HepG2 (cell line): ENCODE measurements around the gene AFF1. TPM values are rescaled to one million over a fixed set of nuclear protein-coding genes. Genes with fewer than 3 reads are reported as not detected.

Source experiments
- ATAC-seq: fragments of 200-7000 bp; cut with Tn5 transposase; 3 replicates; pipeline ENCODE4 v1.9.1; 2020; ENCODE audit warnings: mild to moderate bottlenecking, moderate library complexity
- BruUV-seq: library from RNA; stranded (reverse); fragments of 400-500 nt; replicated peaks from 2 replicates; lab custom pipeline; 2021; lab: Mats Ljungman, UMichigan
- CTCF ChIA-PET: fragments of 300-600 bp; formaldehyde crosslinking; extraction: SDS; loops from one replicate; lab custom pipeline; 2021; ENCODE audit warnings: low total read pairs, inconsistent platforms, low intra/inter-chr PET ratio; lab: Yijun Ruan, JAX
- POLR2A ChIA-PET: fragments of 350-600 bp; sonication (Branson Sonifier 250); formaldehyde crosslinking; loops from one replicate; lab custom pipeline; 2020; ENCODE audit warnings: antibody characterized with exemption, inconsistent platforms; lab: Yijun Ruan, JAX
- DNase-seq: peaks from one replicate; pipeline ENCODE4 v3.0.0-alpha.2; 2015; ENCODE audit warnings: low spot score
- FAIRE-seq: peaks from 3 replicates; lab custom pipeline; 2011; peaks lifted over from hg19 to GRCh38; lab: Jason Lieb, UNC
- H2AFZ ChIP-seq: one replicate; pipeline ENCODE4 v1.6.1; 2011; ENCODE audit warnings: low read length, inconsistent platforms
- H3K27ac ChIP-seq: fragments of 300-600 bp; 3 replicates; pipeline ENCODE4 v1.8.0; 2011; ENCODE audit warnings: mixed run types, mild to moderate bottlenecking, mixed read lengths, low read length, inconsistent platforms; ENCODE audit not compliant: insufficient read depth; ENCODE audit errors: extremely low read length
- H3K27me3 ChIP-seq, 2 experiments: fragments of 200-600 bp in 1 of 2; 2 replicates in 1 of 2; 3 replicates in 1 of 2; pipeline versions ENCODE4 v1.6.0 to v1.8.0; 2011; ENCODE audit warnings: low read length in 2 of 2, mild to moderate bottlenecking in 2 of 2, moderate library complexity in 2 of 2, inconsistent platforms in 1 of 2; ENCODE audit not compliant: insufficient read depth in 2 of 2, control insufficient read depth in 1 of 2
- H3K36me3 ChIP-seq, 2 experiments: fragments of 200-600 bp in 1 of 2; replicated peaks in 1 of 2; 2 replicates in 1 of 2; 3 replicates in 1 of 2; pipeline versions ENCODE4 v1.5.1 to v1.8.0; 2011; ENCODE audit warnings: low read length in 2 of 2, inconsistent platforms in 1 of 2; ENCODE audit not compliant: insufficient read depth in 2 of 2, control insufficient read depth in 1 of 2
- H3K4me1 ChIP-seq: 2 replicates; pipeline ENCODE4 v1.5.1; 2012; ENCODE audit warnings: low read length, inconsistent platforms; ENCODE audit not compliant: insufficient read depth
- H3K4me2 ChIP-seq: 2 replicates; pipeline ENCODE4 v1.6.0; 2011; ENCODE audit warnings: low read depth, low read length, inconsistent platforms
- H3K4me3 ChIP-seq, 3 experiments: fragments of 200-600 bp in 1 of 3; sonication (generic), shearing (Covaris generic) in 1 of 3; replicated peaks in 1 of 3; 2 replicates each; pipeline ENCODE4 v1.5.1; 2011 to 2016; ENCODE audit warnings: low read length in 3 of 3, inconsistent platforms in 2 of 3, low read depth in 2 of 3, mild to moderate bottlenecking in 2 of 3, control low read depth in 1 of 3, mixed read lengths in 1 of 3; ENCODE audit not compliant: insufficient read depth in 1 of 3
- H3K79me2 ChIP-seq: one replicate; pipeline ENCODE4 v1.6.1; 2011; ENCODE audit warnings: low read length, inconsistent platforms; ENCODE audit not compliant: insufficient read depth
- H3K9ac ChIP-seq: 2 replicates; pipeline ENCODE4 v1.6.0; 2011; ENCODE audit warnings: mild to moderate bottlenecking, low read depth, low read length, inconsistent platforms; ENCODE audit not compliant: insufficient read depth
- H3K9me3 ChIP-seq: 2 replicates; pipeline ENCODE4 v1.5.1; 2012; ENCODE audit warnings: mild to moderate bottlenecking, low read length
- H4K20me1 ChIP-seq: 2 replicates; pipeline ENCODE4 v1.6.0; 2011; ENCODE audit warnings: inconsistent platforms, mild to moderate bottlenecking, low read length, moderate library complexity; ENCODE audit not compliant: insufficient read depth
- CC2D1A ChIP-seq: sonication (generic); formaldehyde crosslinking; IDR thresholded peaks from 2 replicates; pipeline ENCODE4 v1.8.1; 2023; ENCODE audit warnings: mild to moderate bottlenecking, missing genetic modification reagents
- CTCF ChIP-seq: sonication (generic); formaldehyde crosslinking; IDR thresholded peaks from 2 replicates; pipeline ENCODE4 v1.5.0; 2020; ENCODE audit warnings: mild to moderate bottlenecking, missing genetic modification reagents, moderate library complexity
- DZIP1 ChIP-seq: sonication (generic); formaldehyde crosslinking; IDR thresholded peaks from 2 replicates; pipeline ENCODE4 v1.5.0; 2020; ENCODE audit warnings: mild to moderate bottlenecking, missing genetic modification reagents
- ELF4 ChIP-seq: sonication (generic); formaldehyde crosslinking; IDR thresholded peaks from 2 replicates; pipeline ENCODE4 v1.5.0; 2020; ENCODE audit warnings: missing genetic modification reagents, mild to moderate bottlenecking, moderate library complexity, borderline replicate concordance
- HOXA3 ChIP-seq: sonication (generic); formaldehyde crosslinking; IDR thresholded peaks from 2 replicates; pipeline ENCODE4 v1.5.0; 2020; ENCODE audit warnings: missing genetic modification reagents
- HOXA5 ChIP-seq: sonication (generic); formaldehyde crosslinking; IDR thresholded peaks from 2 replicates; pipeline ENCODE4 v1.4.0; 2020; ENCODE audit warnings: missing genetic modification reagents
- KDM5A ChIP-seq: fragments of 200-600 bp; sonication (generic); IDR thresholded peaks from 2 replicates; pipeline ENCODE4 v1.7.0; 2018; ENCODE audit warnings: antibody characterized with exemption, mild to moderate bottlenecking, low read length, borderline replicate concordance
- NR2F6 ChIP-seq, 2 experiments: IDR thresholded peaks; 2 replicates each; pipeline ENCODE4 v1.6.1; 2016; ENCODE audit warnings: antibody characterized with exemption in 1 of 2, mild to moderate bottlenecking in 1 of 2
- PAX8 ChIP-seq: sonication (generic); formaldehyde crosslinking; IDR thresholded peaks from 2 replicates; pipeline ENCODE4 v1.8.0; 2022; ENCODE audit warnings: mild to moderate bottlenecking, missing genetic modification reagents, borderline replicate concordance
- POLR2A ChIP-seq, 2 experiments: IDR thresholded peaks; 2 replicates each; pipeline ENCODE4 v1.6.1; 2011; ENCODE audit warnings: low read depth in 2 of 2, low read length in 2 of 2, mild to moderate bottlenecking in 1 of 2, moderate library complexity in 1 of 2; ENCODE audit not compliant: insufficient read depth in 1 of 2
- RAD21 ChIP-seq: fragments of 450-650 bp; formaldehyde crosslinking; IDR thresholded peaks from 2 replicates; pipeline ENCODE4 v1.5.0; 2020; ENCODE audit warnings: mild to moderate bottlenecking
- STAG1 ChIP-seq: sonication (generic); formaldehyde crosslinking; IDR thresholded peaks from 2 replicates; pipeline ENCODE4 v1.4.0; 2020; ENCODE audit warnings: missing genetic modification reagents
- ZNF136 ChIP-seq: sonication (generic); formaldehyde crosslinking; IDR thresholded peaks from 2 replicates; pipeline ENCODE4 v1.8.1; 2022; ENCODE audit warnings: low read depth, mild to moderate bottlenecking, moderate library complexity, missing genetic modification reagents
- ZNF263 ChIP-seq: sonication (generic); formaldehyde crosslinking; IDR thresholded peaks from 2 replicates; pipeline ENCODE4 v1.4.0; 2020; ENCODE audit warnings: missing genetic modification reagents
- WGBS: methylation state at CpG from one replicate; pipeline ENCODE4 v1.1.6; 2017; ENCODE audit warnings: low lambda C conversion rate; 5-methylcytosine and 5-hydroxymethylcytosine counted together
- in situ Hi-C: cut with HindIII; loops from 2 replicates; pipeline ENCODE4 v1.10.0; 2017; ENCODE audit warnings: low pct_unique_long_range_greater_than_20kb; ENCODE audit not compliant: extremely low pct_ligation_motif_present
- intact Hi-C: fragments of 100-400 bp; cut with micrococcal nuclease; formaldehyde crosslinking; loops from one replicate; pipeline ENCODE4 v1.10.0; 2022; ENCODE audit not compliant: unreplicated experiment
- polyA plus RNA-seq, 8 experiments: library from polyadenylated mRNA; depleted of rRNA in 3 of 8; stranded (reverse) in 7 of 8; unstranded in 1 of 8; fragments of >200 nt; fragmentation: Illumina TruSeq in 4 of 8; extraction: Trizol in 4 of 8; gene quantifications; 2 replicates each; pipeline versions ENCODE4 v1.2.1 to v1.2.3, GENCODE V29; 2011 to 2016; ENCODE audit warnings: low read depth in 4 of 8, missing spikeins in 1 of 8, mixed read lengths in 1 of 8; ENCODE audit not compliant: insufficient read depth in 1 of 8
- total RNA-seq, 5 experiments: library from RNA; depleted of rRNA; stranded (reverse); fragments of >200 nt; fragmentation: Illumina TruSeq; extraction: Trizol; gene quantifications; 2 replicates each; pipeline ENCODE4 v1.2.3, GENCODE V29; 2016; ENCODE audit warnings: low read depth in 1 of 5
- TF ChIP-seq, protein P1 (sequence below): sonication (generic); formaldehyde crosslinking; IDR thresholded peaks from 2 replicates; pipeline ENCODE4 v1.4.0; 2020; ENCODE audit warnings: mild to moderate bottlenecking, missing genetic modification reagents, borderline replicate concordance

AFF1 gene
- total and polyA plus RNA-seq, 2 of the 13 experiments (the other 11 are each of a cell fraction or from before 2014, with no cell fraction given), result 15.5 to 15.9 TPM

DNA sequence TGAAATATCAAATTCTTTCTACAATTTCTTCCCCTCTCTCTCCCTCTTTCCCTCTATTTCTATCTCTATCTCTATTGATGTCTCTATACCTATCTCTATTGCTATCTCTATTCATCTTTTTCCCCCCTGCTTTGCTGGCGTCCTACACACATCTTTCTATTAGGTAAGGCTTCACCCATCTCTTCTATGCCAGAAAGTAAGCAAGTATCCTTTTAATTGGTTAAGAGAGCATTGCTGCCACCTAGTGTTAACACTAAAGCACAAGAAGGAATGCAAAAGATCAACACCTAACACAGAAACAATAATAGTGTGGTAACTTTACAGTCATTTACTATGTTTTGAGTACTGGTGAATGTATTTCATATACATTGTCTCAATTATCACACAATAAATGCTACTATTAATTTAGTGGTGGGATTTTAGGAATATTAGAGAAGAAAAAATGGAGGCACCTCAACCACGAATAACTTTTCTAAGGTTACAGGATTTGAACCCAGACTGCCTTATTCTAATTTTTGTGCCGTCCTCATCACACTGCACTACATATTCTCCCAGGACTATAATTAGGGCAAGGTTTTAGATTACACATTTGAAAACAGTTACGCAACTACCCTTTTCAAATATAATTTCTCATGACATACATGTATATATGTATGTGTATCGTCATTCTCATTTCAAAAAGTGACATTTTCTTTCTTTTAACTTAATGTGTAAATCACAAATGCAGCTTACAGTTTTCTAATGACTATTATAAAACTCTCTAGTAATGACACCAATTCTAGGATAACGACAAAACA is 38.9 kb upstream of the AFF1 start:
- WGBS, result 79% methylated on average over 6 of the region's 6 CpGs
- peak; percentile 88 for FAIRE-seq
- Histone ChIP-seq H3K27me3 (no peaks in the 10 kb centered on the region), H3K27ac (no peak overlapping the region), H3K79me2 (no peaks in the 10 kb centered on the region), H3K9me3 (no peaks in the 10 kb centered on the region), H3K4me2 (no peak overlapping the region), H4K20me1 (no peaks in the 10 kb centered on the region), H3K4me3 (no peak overlapping the region), H3K36me3 (no peaks in the 10 kb centered on the region), H2AFZ (no peak overlapping the region), H3K4me1 (peaks cover 12% of the 10 kb centered on the region; the same call in 1 of the 2 replicates), H3K9ac (no peak overlapping the region)
- ChIA-PET CTCF (interaction anchor here (0.8 to 2.1 kb wide), 4 partner anchors 105 to 400 kb away, joined by 3 to 25 read pairs (median 12); no protein-coding TSS in a partner anchor), POLR2A (no interaction called here)
- no TSS peak for BruUV-seq
- in situ Hi-C loops, result loop anchor here (5.0 to 10.0 kb wide), 2 partner anchors 339 to 399 kb away; no protein-coding TSS in a partner anchor
- DNase-seq, result peak; percentile 71
- ATAC-seq, result peak; percentile 39
- intact Hi-C loops, result loop anchor here (1.0 to 2.0 kb wide), 3 partner anchors 105 to 400 kb away; no protein-coding TSS in a partner anchor
- TF ChIP-seq KDM5A (no peak), NR2F6 (IDR thresholded peaks at IDR 0.05) (no peak), NR2F6 (CRISPR knock-in tag; IDR thresholded peaks at IDR 0.05) (no peak), CTCF (CRISPR knock-in tag) (peak; percentile 84), DZIP1 (CRISPR knock-in tag) (no peak), CC2D1A (no peak), ELF4 (no peak), STAG1 (CRISPR knock-in tag) (peak; percentile 85), HOXA3 (CRISPR knock-in tag) (no peak), ZNF136 (CRISPR knock-in tag) (no peak), ZNF263 (no peak), PAX8 (CRISPR knock-in tag) (no peak), HOXA5 (CRISPR knock-in tag) (no peak), POLR2A (IDR thresholded peaks at IDR 0.05; ENCODE audit: insufficient read depth in 1 of 2, low read depth in 2 of 2, low read length in 2 of 2) (no peak), RAD21 (CRISPR knock-in tag) (peak; percentile 61)
- TF ChIP-seq, protein P1, sequence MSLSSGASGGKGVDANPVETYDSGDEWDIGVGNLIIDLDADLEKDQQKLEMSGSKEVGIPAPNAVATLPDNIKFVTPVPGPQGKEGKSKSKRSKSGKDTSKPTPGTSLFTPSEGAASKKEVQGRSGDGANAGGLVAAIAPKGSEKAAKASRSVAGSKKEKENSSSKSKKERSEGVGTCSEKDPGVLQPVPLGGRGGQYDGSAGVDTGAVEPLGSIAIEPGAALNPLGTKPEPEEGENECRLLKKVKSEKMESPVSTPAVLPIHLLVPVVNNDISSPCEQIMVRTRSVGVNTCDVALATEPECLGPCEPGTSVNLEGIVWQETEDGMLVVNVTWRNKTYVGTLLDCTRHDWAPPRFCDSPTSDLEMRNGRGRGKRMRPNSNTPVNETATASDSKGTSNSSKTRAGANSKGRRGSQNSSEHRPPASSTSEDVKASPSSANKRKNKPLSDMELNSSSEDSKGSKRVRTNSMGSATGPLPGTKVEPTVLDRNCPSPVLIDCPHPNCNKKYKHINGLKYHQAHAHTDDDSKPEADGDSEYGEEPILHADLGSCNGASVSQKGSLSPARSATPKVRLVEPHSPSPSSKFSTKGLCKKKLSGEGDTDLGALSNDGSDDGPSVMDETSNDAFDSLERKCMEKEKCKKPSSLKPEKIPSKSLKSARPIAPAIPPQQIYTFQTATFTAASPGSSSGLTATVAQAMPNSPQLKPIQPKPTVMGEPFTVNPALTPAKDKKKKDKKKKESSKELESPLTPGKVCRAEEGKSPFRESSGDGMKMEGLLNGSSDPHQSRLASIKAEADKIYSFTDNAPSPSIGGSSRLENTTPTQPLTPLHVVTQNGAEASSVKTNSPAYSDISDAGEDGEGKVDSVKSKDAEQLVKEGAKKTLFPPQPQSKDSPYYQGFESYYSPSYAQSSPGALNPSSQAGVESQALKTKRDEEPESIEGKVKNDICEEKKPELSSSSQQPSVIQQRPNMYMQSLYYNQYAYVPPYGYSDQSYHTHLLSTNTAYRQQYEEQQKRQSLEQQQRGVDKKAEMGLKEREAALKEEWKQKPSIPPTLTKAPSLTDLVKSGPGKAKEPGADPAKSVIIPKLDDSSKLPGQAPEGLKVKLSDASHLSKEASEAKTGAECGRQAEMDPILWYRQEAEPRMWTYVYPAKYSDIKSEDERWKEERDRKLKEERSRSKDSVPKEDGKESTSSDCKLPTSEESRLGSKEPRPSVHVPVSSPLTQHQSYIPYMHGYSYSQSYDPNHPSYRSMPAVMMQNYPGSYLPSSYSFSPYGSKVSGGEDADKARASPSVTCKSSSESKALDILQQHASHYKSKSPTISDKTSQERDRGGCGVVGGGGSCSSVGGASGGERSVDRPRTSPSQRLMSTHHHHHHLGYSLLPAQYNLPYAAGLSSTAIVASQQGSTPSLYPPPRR (CRISPR knock-in tag), result no peak
